GM19463 (cell line): Measurements from ENCODE around the gene APBB2.

Experiments used
- ATAC-seq: cut with Tn5 transposase; IDR thresholded peaks from one replicate; pipeline ENCODE4 v1.9.1; 2021; ENCODE audit warnings: mild to moderate bottlenecking, moderate library complexity; ENCODE audit not compliant: unreplicated experiment

Gene APBB2

GRCh38 chr4:40991908-40992307 is 222.4 kb downstream of the APBB2 start:
- ATAC-seq: peak; percentile 50

GRCh38 chr4:40990899-40991265 is 223.5 kb downstream of the APBB2 start:
- no peak for ATAC-seq

- no peak for ATAC-seq
These were observed 224.0 kb downstream of the APBB2 start for GRCh38 chr4:40990236-40990898.

GRCh38 chr4:40987151-40987550 is 227.2 kb downstream of the APBB2 start:
- no peak for ATAC-seq

- no peak for ATAC-seq
These were observed 228.0 kb downstream of the APBB2 start for GRCh38 chr4:40986375-40986774.

- ATAC-seq: no peak
These were observed 230.3 kb downstream of the APBB2 start for GRCh38 chr4:40984051-40984450.

GRCh38 chr4:40980318-40980883 is 233.9 kb downstream of the APBB2 start:
- no peak for ATAC-seq

GRCh38 chr4:40978548-40978947 is 235.8 kb downstream of the APBB2 start:
- ATAC-seq: no peak

GRCh38 chr4:40976343-40976742 is 238.0 kb downstream of the APBB2 start:
- no peak for ATAC-seq

GRCh38 chr4:40972722-40973121 is 241.6 kb downstream of the APBB2 start:
- no peak for ATAC-seq

- ATAC-seq: no peak
These were observed 243.0 kb downstream of the APBB2 start for GRCh38 chr4:40971338-40971737.

GRCh38 chr4:40969501-40969900 is 244.8 kb downstream of the APBB2 start:
- ATAC-seq: no peak

- ATAC-seq: no peak
These were observed 246.8 kb downstream of the APBB2 start for GRCh38 chr4:40967550-40967949.

GRCh38 chr4:40966091-40966490 is 248.3 kb downstream of the APBB2 start:
- no peak for ATAC-seq

GRCh38 chr4:40963897-40964478 is 250.4 kb downstream of the APBB2 start:
- ATAC-seq: no peak

GRCh38 chr4:40962551-40963180 is 251.7 kb downstream of the APBB2 start:
- no peak for ATAC-seq

GRCh38 chr4:40960941-40961340 is 253.4 kb downstream of the APBB2 start:
- ATAC-seq: no peak

- ATAC-seq: no peak
These were observed 257.1 kb downstream of the APBB2 start for GRCh38 chr4:40957281-40957680.

- no peak for ATAC-seq
These were observed 257.6 kb downstream of the APBB2 start for GRCh38 chr4:40956721-40957255.

- ATAC-seq: no peak
These were observed 260.2 kb downstream of the APBB2 start for GRCh38 chr4:40954088-40954668.

GRCh38 chr4:40953283-40954087 is 260.9 kb downstream of the APBB2 start:
- ATAC-seq: no peak
